Cortex of kidney (tissue), 1 donor: ENCODE measurements around the gene PRDM11.

Source experiments
- DNase-seq: peaks from one replicate; lab custom pipeline; 2025; lab: John Stamatoyannopoulos, UW

Gene PRDM11

GRCh38 chr11:45211732-45212131 lies 65.3 kb downstream of the PRDM11 start:
- DNase-seq, result no peak

GRCh38 chr11:45212566-45213315 lies 66.3 kb downstream of the PRDM11 start:
- no peak for DNase-seq

- no peak for DNase-seq
Observed at GRCh38 chr11:45213316-45213665, 66.9 kb downstream of the PRDM11 start.

GRCh38 chr11:45213717-45214116 lies 67.3 kb downstream of the PRDM11 start:
- no peak for DNase-seq

GRCh38 chr11:45215098-45215865 lies 68.8 kb downstream of the PRDM11 start:
- no peak for DNase-seq

GRCh38 chr11:45216031-45216430 lies 69.6 kb downstream of the PRDM11 start:
- no peak for DNase-seq

- DNase-seq, result no peak
Observed at GRCh38 chr11:45216901-45217300, 70.5 kb downstream of the PRDM11 start.

- no peak for DNase-seq
Observed at GRCh38 chr11:45217991-45218390, 71.6 kb downstream of the PRDM11 start.

GRCh38 chr11:45218705-45219104 lies 72.3 kb downstream of the PRDM11 start:
- no peak for DNase-seq

- no peak for DNase-seq
Observed at GRCh38 chr11:45219411-45219810, 73.0 kb downstream of the PRDM11 start.

- DNase-seq, result no peak
Observed at GRCh38 chr11:45223496-45223895, 77.1 kb downstream of the PRDM11 start.

GRCh38 chr11:45224766-45225165 lies 78.3 kb downstream of the PRDM11 start:
- no peak for DNase-seq

GRCh38 chr11:45225277-45225676 lies 78.8 kb downstream of the PRDM11 start:
- no peak for DNase-seq

GRCh38 chr11:45225961-45226871 lies 79.8 kb downstream of the PRDM11 start:
- no peak for DNase-seq

GRCh38 chr11:45226901-45227300 lies 80.5 kb downstream of the PRDM11 start:
- no peak for DNase-seq

GRCh38 chr11:45227836-45228235 lies 81.4 kb downstream of the PRDM11 start:
- no peak for DNase-seq

GRCh38 chr11:45229401-45230020 lies 83.1 kb downstream of the PRDM11 start:
- no peak for DNase-seq

GRCh38 chr11:45232341-45233080 lies 86.1 kb downstream of the PRDM11 start:
- no peak for DNase-seq

- no peak for DNase-seq
Observed at GRCh38 chr11:45233121-45233803, 86.8 kb downstream of the PRDM11 start.

GRCh38 chr11:45233804-45234170 lies 87.3 kb downstream of the PRDM11 start:
- DNase-seq, result no peak
